Kidney epithelial cell (primary cell): Measurements from ENCODE around the gene PTPRJ. TPM values are rescaled to one million over a fixed set of nuclear protein-coding genes. Genes with fewer than 3 reads are reported as not detected.

Experiments used
- DNase-seq: peaks from one replicate; pipeline ENCODE4 v3.0.0-alpha.2; 2010; ENCODE audit warnings: low read depth
- H3K27me3 ChIP-seq: 2 replicates; pipeline ENCODE4 v1.6.0; 2011; ENCODE audit warnings: low read length; ENCODE audit not compliant: control insufficient read depth, insufficient read depth
- H3K36me3 ChIP-seq: 2 replicates; pipeline ENCODE4 v1.5.1; 2011; ENCODE audit warnings: low read length; ENCODE audit not compliant: control insufficient read depth, insufficient read depth
- H3K4me3 ChIP-seq: 2 replicates; pipeline ENCODE4 v1.5.1; 2011; ENCODE audit warnings: low read depth, mild to moderate bottlenecking, control low read depth, low read length
- total RNA-seq: library from RNA; depleted of rRNA; stranded (reverse); fragments of >200 nt; gene quantifications from 2 replicates; pipeline ENCODE4 v1.2.3, GENCODE V29; 2015
- TF ChIP-seq, protein P1 (sequence below): IDR thresholded peaks from 2 replicates; pipeline ENCODE4 v1.5.1; 2011; ENCODE audit warnings: mild to moderate bottlenecking, moderate library complexity, low read length, control low read depth, inconsistent platforms; ENCODE audit not compliant: insufficient read depth, poor library complexity, severe bottlenecking

PTPRJ gene
- total RNA-seq, 1 donor from 2014 or later: 42.3 TPM

DNA sequence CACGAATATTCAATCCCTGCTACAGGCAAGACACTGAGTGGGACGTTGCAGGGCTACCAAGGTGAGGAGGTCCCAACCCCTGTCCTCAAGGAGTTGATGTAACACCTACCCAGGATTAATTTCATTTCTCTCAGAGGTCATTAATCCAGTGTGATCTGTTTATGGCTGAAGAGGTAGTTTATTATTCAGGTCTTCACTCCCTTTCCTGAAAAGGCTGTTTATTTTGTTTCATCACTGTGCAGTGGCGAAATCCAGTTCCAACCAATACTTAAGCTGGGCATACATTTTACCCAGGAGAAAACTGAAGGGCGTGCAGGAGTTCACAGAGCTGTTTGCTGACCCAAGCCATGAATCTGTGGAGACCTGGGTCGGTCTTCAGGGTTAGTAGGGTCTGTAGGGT is 2.7 kb upstream of the PTPRJ start:
- DNase-seq: no peak
- Histone ChIP-seq H3K4me3 (no peak overlapping the region), H3K27me3 (no peaks in the 10 kb centered on the region), H3K36me3 (peaks cover 4% of the 10 kb centered on the region)
- TF ChIP-seq, protein P1, sequence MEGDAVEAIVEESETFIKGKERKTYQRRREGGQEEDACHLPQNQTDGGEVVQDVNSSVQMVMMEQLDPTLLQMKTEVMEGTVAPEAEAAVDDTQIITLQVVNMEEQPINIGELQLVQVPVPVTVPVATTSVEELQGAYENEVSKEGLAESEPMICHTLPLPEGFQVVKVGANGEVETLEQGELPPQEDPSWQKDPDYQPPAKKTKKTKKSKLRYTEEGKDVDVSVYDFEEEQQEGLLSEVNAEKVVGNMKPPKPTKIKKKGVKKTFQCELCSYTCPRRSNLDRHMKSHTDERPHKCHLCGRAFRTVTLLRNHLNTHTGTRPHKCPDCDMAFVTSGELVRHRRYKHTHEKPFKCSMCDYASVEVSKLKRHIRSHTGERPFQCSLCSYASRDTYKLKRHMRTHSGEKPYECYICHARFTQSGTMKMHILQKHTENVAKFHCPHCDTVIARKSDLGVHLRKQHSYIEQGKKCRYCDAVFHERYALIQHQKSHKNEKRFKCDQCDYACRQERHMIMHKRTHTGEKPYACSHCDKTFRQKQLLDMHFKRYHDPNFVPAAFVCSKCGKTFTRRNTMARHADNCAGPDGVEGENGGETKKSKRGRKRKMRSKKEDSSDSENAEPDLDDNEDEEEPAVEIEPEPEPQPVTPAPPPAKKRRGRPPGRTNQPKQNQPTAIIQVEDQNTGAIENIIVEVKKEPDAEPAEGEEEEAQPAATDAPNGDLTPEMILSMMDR: no peak

DNA sequence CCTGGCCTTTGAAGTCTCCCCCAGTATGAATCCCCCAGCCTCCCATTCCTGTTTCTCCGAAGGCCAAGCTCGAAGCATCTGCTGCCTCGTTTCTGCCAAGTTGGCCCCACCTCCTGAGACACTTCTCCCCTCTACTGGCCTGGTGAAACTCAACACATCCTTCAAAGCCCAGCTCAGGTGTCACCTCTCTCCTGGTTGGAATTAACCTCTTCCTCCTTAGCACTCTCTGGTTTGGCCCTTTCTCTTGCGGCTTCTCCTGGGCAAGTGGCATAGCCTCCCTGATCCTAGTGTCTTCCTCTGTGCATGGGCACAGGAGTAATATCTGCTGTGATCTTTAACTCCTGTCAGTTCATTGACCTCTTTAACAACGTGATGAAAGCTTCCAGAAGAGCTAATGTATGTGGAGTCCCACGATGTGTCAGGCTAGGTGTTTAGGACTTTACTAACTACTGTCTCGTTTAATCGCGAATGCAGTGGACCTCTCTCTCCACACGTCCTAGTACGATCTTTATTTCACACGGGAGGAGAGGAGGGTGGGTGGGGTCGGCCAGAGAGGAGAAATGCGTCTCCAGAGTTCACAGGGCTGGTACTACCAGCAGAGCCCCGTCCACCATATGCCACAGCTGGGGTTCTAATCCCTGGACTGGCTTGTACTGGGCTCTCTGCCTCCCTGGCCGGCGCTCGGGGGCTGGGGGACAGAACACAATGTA is 826 bp upstream of the PTPRJ start:
- H3K27me3 ChIP-seq: no peaks in the 10 kb centered on the region
- peaks cover 4% of the 10 kb centered on the region for H3K36me3 ChIP-seq
- peak overlapping the region; percentile 88 for H3K4me3 ChIP-seq
- DNase-seq: no peak
- TF ChIP-seq, protein P1: no peak

DNA sequence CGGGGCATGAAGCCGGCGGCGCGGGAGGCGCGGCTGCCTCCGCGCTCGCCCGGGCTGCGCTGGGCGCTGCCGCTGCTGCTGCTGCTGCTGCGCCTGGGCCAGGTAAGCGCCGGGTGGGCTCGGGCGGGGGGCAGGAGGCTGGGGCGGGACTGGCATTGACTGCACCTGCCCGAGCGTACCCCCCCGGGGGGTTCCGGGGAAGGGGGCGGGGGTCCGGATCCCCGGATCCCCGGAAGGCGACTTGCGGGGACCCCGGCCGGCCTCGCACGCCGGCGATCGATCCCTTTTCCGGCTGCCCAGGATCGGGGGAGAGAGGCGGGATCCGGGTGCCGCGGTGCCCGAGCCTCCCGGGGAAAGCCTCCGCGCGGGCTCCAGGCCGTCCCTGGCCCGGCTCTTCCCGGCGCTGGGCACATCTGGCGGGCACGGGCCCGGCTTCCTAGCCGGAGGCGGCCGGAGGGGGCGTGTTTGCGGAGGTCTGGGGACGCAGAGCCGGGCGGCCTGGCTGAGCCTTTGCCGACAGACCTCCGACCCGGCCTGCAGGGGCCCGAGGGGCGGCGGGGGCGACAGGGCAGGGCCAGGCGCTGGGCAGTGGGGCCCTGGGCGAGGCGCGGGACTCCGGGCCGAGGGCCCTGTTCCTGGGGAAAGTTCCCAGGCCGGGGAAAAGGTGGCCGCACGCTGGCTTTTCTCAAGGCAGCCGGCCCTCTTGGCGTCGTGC is 705 bp downstream of the PTPRJ start:
- TF ChIP-seq, protein P1: no peak
- peak overlapping the region; percentile 88 for H3K4me3 ChIP-seq
- H3K27me3 ChIP-seq: no peaks in the 10 kb centered on the region
- DNase-seq: no peak
- H3K36me3 ChIP-seq: peaks cover 4% of the 10 kb centered on the region

DNA sequence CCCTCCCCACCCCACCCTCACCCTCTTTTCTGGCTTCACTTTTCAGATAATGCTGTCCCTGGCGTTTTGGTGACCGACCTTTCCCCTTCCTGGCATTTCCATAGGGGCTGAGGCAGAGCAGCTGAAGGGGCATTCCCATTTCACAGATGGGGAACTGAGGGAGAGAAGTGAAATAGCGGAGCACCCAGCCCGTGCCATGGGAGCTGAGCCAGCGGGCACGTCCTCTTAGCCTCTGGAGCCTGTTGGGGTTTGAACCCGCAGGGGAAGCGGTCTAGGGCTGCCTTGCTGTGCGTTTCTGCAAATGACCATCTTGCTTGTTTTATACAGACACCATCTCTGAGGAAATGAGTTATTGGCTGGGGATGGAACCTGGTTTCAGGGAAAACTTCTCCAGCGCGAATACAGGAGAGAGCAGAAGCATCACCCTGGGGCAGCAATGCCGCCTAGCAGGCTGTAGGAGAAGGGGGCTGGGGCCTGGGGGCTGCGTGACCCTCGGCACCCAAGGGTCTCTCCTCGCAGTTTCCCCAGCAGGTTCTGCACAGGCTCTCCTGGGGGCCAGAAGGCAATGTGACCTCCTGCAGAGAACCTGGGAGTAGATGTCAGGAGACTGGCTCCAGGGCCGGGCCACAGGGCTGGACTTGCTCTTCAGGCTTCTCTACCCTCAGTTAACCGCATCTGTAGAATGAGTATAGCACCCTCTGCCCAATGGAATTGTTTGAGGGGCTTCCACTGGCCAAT is 1.5 kb downstream of the PTPRJ start:
- Histone ChIP-seq H3K27me3 (no peaks in the 10 kb centered on the region), H3K36me3 (peaks cover 4% of the 10 kb centered on the region), H3K4me3 (peak overlapping the region; percentile 88)
- no peak for DNase-seq
- TF ChIP-seq, protein P1: no peak

DNA sequence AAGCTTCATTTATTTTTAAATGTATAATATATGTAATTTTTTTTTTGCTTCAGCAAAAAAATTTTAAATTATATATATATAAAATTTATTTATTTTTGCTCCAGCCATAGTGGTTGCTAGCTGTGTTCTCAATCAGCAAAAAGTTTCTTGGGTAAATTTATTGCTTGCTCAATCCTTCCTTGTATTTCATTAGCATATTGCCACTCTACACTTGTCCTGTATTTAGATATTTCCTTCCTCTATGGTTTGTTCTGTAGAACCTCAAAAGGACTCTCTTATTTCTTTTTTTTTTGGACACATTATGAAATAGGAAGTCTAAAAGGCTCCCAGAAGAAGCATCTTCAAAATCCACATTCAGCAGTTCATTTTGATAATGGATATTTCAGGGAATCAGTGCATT is 2.3 kb downstream of the PTPRJ start:
- Histone ChIP-seq H3K36me3 (peaks cover 4% of the 10 kb centered on the region), H3K4me3 (no peak overlapping the region), H3K27me3 (no peaks in the 10 kb centered on the region)
- no peak for DNase-seq
- TF ChIP-seq, protein P1: no peak
